Measurements from ENCODE around the gene FGFR2. TPM values are rescaled to one million over a fixed set of nuclear protein-coding genes. Genes with fewer than 3 reads are reported as not detected.
"Not testable (repeated sequence)": the region's sequence is repeated elsewhere in the genome, so short reads cannot be mapped to it uniquely, and the experiment has no call there.

The FGFR2 gene
- total RNA-seq, 2 experiments from 2014 or later: not detected

GRCh38 chr10:121527690-121528089 lies 70.6 kb downstream of the FGFR2 start:
- Mint-ChIP-seq H3K36me3 (ENCODE audit: low read depth) (no peaks in the 10 kb centered on the region), H3K27me3 (no peaks in the 10 kb centered on the region), H3K9me3 (no peaks in the 10 kb centered on the region), H3K4me3 (no peak overlapping the region), H3K27ac (no peak overlapping the region), H3K4me1 (no peaks in the 10 kb centered on the region)
- ChIA-PET POLR2A (no interaction called here), CTCF (no interaction called here)
- DNase-seq: no peak

GRCh38 chr10:121526801-121527221 lies 71.4 kb downstream of the FGFR2 start:
- no peak for DNase-seq
- no peaks in the 10 kb centered on the region for H3K4me1 Mint-ChIP-seq
- no peaks in the 10 kb centered on the region for H3K27me3 Mint-ChIP-seq
- ChIA-PET POLR2A (no interaction called here), CTCF (no interaction called here)
- H3K27ac Mint-ChIP-seq: no peak overlapping the region
- no peaks in the 10 kb centered on the region for H3K9me3 Mint-ChIP-seq
- H3K36me3 Mint-ChIP-seq (ENCODE audit: low read depth): no peaks in the 10 kb centered on the region
- H3K4me3 Mint-ChIP-seq: no peak overlapping the region

- Mint-ChIP-seq H3K36me3 (ENCODE audit: low read depth) (no peaks in the 10 kb centered on the region), H3K4me1 (no peaks in the 10 kb centered on the region), H3K27ac (no peak overlapping the region), H3K9me3 (no peaks in the 10 kb centered on the region), H3K4me3 (no peak overlapping the region), H3K27me3 (no peaks in the 10 kb centered on the region)
- ChIA-PET POLR2A (no interaction called here), CTCF (no interaction called here)
- DNase-seq: no peak
Observed at GRCh38 chr10:121526135-121526790, 72.0 kb downstream of the FGFR2 start.

- ChIA-PET CTCF (no interaction called here), POLR2A (no interaction called here)
- Mint-ChIP-seq H3K4me3 (no peak overlapping the region), H3K9me3 (no peaks in the 10 kb centered on the region), H3K36me3 (ENCODE audit: low read depth) (no peaks in the 10 kb centered on the region), H3K27me3 (no peaks in the 10 kb centered on the region), H3K4me1 (no peaks in the 10 kb centered on the region), H3K27ac (no peak overlapping the region)
- DNase-seq: no peak
Observed at GRCh38 chr10:121525251-121526134, 72.8 kb downstream of the FGFR2 start.

- Mint-ChIP-seq H3K27ac (no peak overlapping the region), H3K36me3 (ENCODE audit: low read depth) (no peaks in the 10 kb centered on the region), H3K27me3 (no peaks in the 10 kb centered on the region), H3K4me3 (no peak overlapping the region), H3K4me1 (no peaks in the 10 kb centered on the region), H3K9me3 (no peaks in the 10 kb centered on the region)
- ChIA-PET CTCF (no interaction called here), POLR2A (no interaction called here)
- DNase-seq: no peak
Observed at GRCh38 chr10:121524157-121524817, 74.0 kb downstream of the FGFR2 start.

GRCh38 chr10:121522831-121523230 lies 75.4 kb downstream of the FGFR2 start:
- Mint-ChIP-seq H3K4me3 (no peak overlapping the region), H3K9me3 (no peaks in the 10 kb centered on the region), H3K36me3 (ENCODE audit: low read depth) (no peaks in the 10 kb centered on the region), H3K4me1 (no peaks in the 10 kb centered on the region), H3K27ac (no peak overlapping the region), H3K27me3 (peaks cover 2% of the 10 kb centered on the region)
- ChIA-PET CTCF (no interaction called here), POLR2A (no interaction called here)
- no peak for DNase-seq

GRCh38 chr10:121521794-121522556 lies 76.3 kb downstream of the FGFR2 start:
- no peak for DNase-seq
- no peaks in the 10 kb centered on the region for H3K36me3 Mint-ChIP-seq (ENCODE audit: low read depth)
- no peak overlapping the region for H3K4me3 Mint-ChIP-seq
- no peaks in the 10 kb centered on the region for H3K9me3 Mint-ChIP-seq
- no peak overlapping the region for H3K27ac Mint-ChIP-seq
- H3K27me3 Mint-ChIP-seq: peaks cover 2% of the 10 kb centered on the region
- ChIA-PET POLR2A (no interaction called here), CTCF (no interaction called here)
- no peaks in the 10 kb centered on the region for H3K4me1 Mint-ChIP-seq

- DNase-seq; H3K4me1 Mint-ChIP-seq; H3K36me3 Mint-ChIP-seq (ENCODE audit: low read depth); H3K27ac Mint-ChIP-seq; POLR2A ChIA-PET; H3K27me3 Mint-ChIP-seq; H3K4me3 Mint-ChIP-seq; H3K9me3 Mint-ChIP-seq; CTCF ChIA-PET: not testable (repeated sequence)
Observed at GRCh38 chr10:121520526-121520925, 77.7 kb downstream of the FGFR2 start.

GRCh38 chr10:121519901-121520493 lies 78.2 kb downstream of the FGFR2 start:
- H3K27ac Mint-ChIP-seq: no peak overlapping the region
- DNase-seq: no peak
- ChIA-PET POLR2A (no interaction called here), CTCF (no interaction called here)
- peaks cover 2% of the 10 kb centered on the region for H3K27me3 Mint-ChIP-seq
- H3K4me3 Mint-ChIP-seq: no peak overlapping the region
- H3K9me3 Mint-ChIP-seq: no peaks in the 10 kb centered on the region
- no peaks in the 10 kb centered on the region for H3K36me3 Mint-ChIP-seq (ENCODE audit: low read depth)
- H3K4me1 Mint-ChIP-seq: peaks cover 5% of the 10 kb centered on the region

GRCh38 chr10:121519411-121519810 lies 78.8 kb downstream of the FGFR2 start:
- no peaks in the 10 kb centered on the region for H3K36me3 Mint-ChIP-seq (ENCODE audit: low read depth)
- no peak overlapping the region for H3K4me3 Mint-ChIP-seq
- CTCF ChIA-PET: no interaction called here
- H3K27me3 Mint-ChIP-seq: peaks cover 2% of the 10 kb centered on the region
- no peaks in the 10 kb centered on the region for H3K9me3 Mint-ChIP-seq
- H3K4me1 Mint-ChIP-seq: peaks cover 5% of the 10 kb centered on the region
- DNase-seq: no peak
- POLR2A ChIA-PET: no interaction called here
- H3K27ac Mint-ChIP-seq: no peak overlapping the region

- Mint-ChIP-seq H3K36me3 (ENCODE audit: low read depth) (no peaks in the 10 kb centered on the region), H3K9me3 (no peaks in the 10 kb centered on the region), H3K27ac (no peak overlapping the region), H3K4me3 (no peak overlapping the region), H3K27me3 (peaks cover 2% of the 10 kb centered on the region), H3K4me1 (peaks cover 5% of the 10 kb centered on the region)
- POLR2A ChIA-PET: no interaction called here
- no peak for DNase-seq
- CTCF ChIA-PET: no interaction called here
Observed at GRCh38 chr10:121518333-121518732, 79.9 kb downstream of the FGFR2 start.

GRCh38 chr10:121516093-121516865 lies 82.0 kb downstream of the FGFR2 start:
- Mint-ChIP-seq H3K27me3 (peaks cover 2% of the 10 kb centered on the region), H3K4me1 (peaks cover 5% of the 10 kb centered on the region), H3K4me3 (no peak overlapping the region), H3K27ac (no peak overlapping the region), H3K36me3 (ENCODE audit: low read depth) (no peaks in the 10 kb centered on the region), H3K9me3 (no peaks in the 10 kb centered on the region)
- no peak for DNase-seq
- POLR2A ChIA-PET: no interaction called here
- CTCF ChIA-PET: no interaction called here
